ENCODE data around the gene MT1A.

MT1A gene

GRCh38 chr16:56632156-56632847, 6.2 kb upstream of the MT1A start, which contains the start of gene MT1M:
MT1M (plus strand) TSS chr16:56632659; CDS start chr16:56632732, 73 bp downstream.
- DNase-seq: no peak

DNA sequence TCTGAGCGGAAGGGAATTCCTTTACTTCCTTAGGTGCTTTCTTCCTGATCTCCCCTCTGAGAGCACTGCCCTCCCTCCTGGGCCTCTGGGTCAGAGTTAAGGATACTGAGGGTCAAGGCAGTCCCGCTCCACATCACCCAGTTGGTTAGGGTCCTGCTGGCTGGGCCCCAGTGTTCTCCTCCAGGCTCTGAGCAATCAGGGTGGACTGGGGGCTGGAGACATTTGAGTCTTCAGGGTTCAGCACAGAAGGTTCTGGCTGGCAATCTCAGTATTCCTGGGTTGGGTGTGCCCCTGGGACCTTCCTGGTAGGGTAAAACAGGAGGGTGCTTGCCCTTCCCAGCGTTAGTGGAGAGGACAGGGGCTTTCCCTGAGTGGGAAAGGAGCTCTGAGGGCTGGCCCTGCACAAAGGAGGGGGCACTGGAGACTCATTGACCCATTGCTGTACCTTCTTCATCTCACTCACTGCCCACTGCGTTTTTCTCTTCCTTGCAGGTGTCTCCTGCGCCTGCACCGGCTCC, 5.6 kb upstream of the MT1A start:
- no peak for DNase-seq

DNA sequence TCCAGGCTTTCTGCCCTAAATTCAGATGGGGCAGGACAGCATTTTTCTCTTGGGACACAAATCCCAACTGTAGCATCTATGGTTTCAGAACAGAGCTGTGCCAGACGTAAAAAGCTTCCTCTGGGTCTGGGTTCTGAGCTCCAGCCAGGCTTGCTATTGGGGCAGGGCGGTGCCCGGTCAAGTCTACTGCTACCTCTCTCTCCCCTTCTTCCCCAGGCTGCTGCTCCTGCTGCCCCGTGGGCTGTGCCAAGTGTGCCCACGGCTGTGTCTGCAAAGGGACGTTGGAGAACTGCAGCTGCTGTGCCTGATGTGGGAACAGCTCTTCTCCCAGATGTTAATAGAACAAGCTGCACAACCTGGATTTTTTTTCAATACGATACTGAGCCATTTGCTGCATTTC, 4.9 kb upstream of the MT1A start:
- no peak for DNase-seq

DNA sequence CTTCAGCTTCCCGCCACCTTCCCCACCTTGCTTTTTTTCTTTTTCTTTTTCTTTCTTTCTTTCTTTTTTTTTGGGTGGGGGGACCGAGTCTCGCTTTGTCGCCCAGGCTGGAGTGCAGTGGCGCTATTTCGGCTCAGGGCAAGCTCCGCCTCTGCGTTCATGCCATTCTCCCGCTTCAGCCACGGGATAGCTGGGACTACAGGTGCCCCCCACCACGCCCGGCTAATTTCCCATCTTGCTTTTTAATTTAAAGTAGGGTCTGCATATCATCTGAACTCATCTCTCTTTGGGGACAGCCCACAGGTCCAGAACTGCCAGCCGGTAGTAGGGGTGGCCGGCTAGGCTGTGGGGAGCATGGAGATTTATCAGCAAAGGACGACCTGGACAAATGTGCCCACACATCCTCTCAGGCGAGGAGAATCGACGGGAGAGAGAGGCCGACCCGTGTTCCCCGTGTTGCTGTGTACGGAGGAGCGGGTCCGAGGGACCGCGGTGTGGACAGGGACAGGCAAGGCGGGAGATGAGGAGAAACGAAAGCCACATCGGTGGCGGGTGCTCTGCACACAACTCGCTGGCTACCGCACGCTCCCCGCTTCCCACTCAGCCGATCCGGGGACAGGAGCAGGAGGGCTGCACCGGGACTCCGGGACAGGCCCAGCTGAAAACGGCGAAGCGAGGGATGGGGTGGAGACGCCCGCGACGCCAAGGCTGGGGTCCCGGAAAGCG, 3.6 kb upstream of the MT1A start:
- DNase-seq: no peak

GRCh38 chr16:56635441-56635967, 3.0 kb upstream of the MT1A start:
- DNase-seq: no peak

- DNase-seq: no peak
Measured at GRCh38 chr16:56636616-56637413, 1.7 kb upstream of the MT1A start.

- DNase-seq: no peak
Measured at GRCh38 chr16:56639045-56639444, 579 bp downstream of the MT1A start.

DNA sequence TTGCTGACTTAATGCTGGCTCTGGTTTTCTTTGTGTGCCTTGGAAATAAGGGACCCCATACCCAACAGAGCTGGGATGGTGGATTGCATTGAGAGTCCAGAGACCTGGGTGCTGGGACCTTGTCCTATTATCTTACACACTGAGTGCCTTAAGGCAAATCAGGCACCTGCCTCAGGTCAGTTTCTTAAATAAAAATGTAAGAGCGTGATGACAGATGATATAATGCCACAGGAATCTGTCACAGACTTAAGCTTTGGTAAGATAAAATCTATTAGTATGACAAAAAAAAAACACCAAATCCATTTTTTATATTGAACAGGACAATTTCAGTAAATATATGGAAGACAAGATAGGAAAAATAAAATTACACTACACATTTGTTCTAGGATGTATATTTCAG, 1.6 kb downstream of the MT1A start:
- no peak for DNase-seq

GRCh38 chr16:56641166-56641565, 2.7 kb downstream of the MT1A start:
- no peak for DNase-seq

DNA sequence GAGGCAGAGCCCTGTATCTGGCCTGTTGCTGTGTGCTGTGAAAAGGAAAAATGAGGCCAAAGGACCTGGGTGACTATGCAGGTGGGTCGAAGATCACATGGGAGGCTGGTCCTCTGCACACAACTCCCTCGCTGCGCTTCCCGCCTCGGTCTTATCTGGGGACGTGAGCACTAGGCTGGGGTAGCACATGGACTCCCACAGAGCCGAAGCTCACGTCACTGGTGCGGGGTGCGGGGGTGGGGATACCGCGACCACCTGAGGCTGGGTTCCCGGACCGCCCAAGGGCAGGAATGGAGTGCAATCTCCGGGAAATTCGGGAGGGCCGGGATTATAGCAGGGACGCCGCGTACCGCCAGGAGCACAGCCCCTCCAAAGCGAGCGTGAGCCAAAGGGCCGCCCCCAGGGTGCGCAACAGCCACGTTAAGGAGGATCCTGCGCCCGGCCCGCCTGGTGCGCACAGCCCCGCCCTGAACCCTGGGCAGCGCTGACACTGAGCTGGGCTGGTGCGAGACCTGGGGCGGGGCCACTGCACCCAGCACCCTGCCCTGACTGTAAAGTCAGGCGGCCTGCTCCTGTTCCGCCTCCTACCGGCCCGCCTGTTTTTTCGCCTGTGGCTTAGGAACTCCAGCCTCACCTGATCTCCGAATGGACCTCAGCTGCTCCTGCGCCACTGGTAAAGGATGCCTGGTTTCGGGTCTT, 4.8 kb downstream of the MT1A start:
- DNase-seq: no peak

- no peak for DNase-seq
Measured at GRCh38 chr16:56643833-56644232, 5.4 kb downstream of the MT1A start.

- no peak for DNase-seq
Measured at GRCh38 chr16:56645311-56645710, 6.8 kb downstream of the MT1A start.

GRCh38 chr16:56645838-56646237, 7.4 kb downstream of the MT1A start:
- DNase-seq: no peak

DNA sequence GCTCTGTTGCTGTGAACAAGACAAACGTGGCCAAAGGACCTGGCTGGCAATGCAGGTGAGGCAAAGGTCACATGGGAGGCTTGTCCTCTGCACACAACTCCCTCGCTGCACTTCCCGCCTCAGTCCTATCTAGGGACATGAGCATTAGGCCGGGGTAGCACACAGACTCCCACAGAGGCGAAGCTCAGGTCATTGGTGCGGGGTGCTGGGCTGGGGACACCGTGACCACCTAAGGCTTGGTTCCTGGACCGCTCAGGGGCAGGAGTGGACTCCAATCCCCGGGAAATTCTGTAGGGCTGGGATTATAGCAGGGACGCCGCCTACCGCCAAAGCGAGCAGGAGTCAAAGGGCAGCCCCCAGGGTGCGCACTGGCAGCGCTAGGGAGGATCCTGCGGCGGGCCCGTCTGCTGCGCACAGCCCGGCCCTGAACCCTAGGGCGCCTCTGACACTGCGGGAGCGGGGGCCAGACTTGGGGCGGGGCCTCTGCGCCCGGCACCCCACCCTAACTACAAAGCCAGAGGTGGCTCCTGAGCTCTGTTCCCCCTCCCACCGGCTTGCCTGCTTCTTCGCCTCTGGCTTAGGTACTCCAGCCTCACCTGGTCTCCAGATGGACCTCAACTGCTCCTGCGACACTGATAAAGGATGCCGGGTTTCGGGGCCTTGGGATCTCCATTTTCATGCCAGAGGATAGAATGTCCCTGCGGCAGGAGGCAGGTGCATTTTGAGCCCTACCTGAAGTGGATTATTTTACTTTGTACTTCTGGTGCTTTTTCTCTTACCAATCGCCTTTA, 9.4 kb downstream of the MT1A start:
- no peak for DNase-seq

- no peak for DNase-seq
Measured at GRCh38 chr16:56649271-56649670, 10.8 kb downstream of the MT1A start.

GRCh38 chr16:56649820-56650219, 11.4 kb downstream of the MT1A start:
- no peak for DNase-seq

- no peak for DNase-seq
Measured at GRCh38 chr16:56651586-56651985, 13.1 kb downstream of the MT1A start, which contains the start of gene MT1B. MT1B (plus strand) TSS chr16:56651886; CDS start chr16:56651954, 68 bp downstream.

GRCh38 chr16:56652600-56652999, 14.1 kb downstream of the MT1A start:
- DNase-seq: no peak

- DNase-seq: no peak
Measured at GRCh38 chr16:56653218-56653617, 14.8 kb downstream of the MT1A start.

GRCh38 chr16:56657555-56658326, 19.3 kb downstream of the MT1A start, which contains the start of gene MT1F:
MT1F (plus strand) TSS chr16:56657959; CDS start chr16:56658059, 100 bp downstream.
- DNase-seq: no peak

Data from SHP77 (cell line).